ENCODE data around the gene MIPOL1. TPM values are rescaled to one million over a fixed set of nuclear protein-coding genes. Genes with fewer than 3 reads are reported as not detected.
"Not testable (repeated sequence)": the region's sequence is repeated elsewhere in the genome, so short reads cannot be mapped to it uniquely, and the experiment has no call there.

MIPOL1 gene
- total and polyA plus RNA-seq, 9 donors = 5.0 to 29.5 (median 20.5) TPM

DNA sequence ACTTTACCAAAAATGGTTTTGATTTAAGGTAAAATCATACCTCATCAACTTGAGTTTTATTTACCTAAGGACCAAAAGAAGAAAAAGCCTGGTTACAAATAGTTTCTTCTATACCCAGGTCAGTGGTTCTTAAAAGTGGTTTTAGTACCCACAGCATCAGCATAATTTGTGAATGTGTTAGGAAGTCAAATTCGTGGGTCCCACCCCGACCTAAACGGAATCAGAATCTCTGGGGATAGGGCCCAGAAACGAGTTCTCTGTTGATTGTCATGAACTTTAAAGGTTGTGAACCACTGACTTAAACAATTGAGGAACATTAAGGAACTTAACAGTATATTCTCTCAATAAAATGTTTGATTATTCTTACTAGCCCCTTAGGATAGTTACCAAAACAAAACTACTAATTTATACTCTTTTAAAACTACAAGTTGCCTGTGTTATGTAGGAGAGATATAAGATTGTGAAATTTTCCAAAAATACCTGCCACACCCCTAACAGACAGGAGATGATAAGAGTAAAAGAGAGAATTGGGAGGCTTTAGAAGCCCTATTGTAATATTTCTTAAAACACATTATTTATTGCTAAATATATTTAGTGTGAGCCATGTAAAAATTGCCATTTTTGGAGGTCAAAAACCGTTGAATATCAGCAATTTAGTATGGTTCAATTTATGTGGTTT, 24.7 kb upstream of the MIPOL1 start:
- no peak for DNase-seq
- peak overlapping the region; percentile 86 for H3K4me3 ChIP-seq
- no peaks in the 10 kb centered on the region for H3K4me1 ChIP-seq (ENCODE audit: insufficient read depth)
- peak overlapping the region in 1 of 2 donors; percentile 93 for H3K27ac ChIP-seq
- no peaks in the 10 kb centered on the region for H3K27me3 ChIP-seq
- H3K36me3 ChIP-seq = no peaks in the 10 kb centered on the region
- intact Hi-C loops (cut with DNase I) = no loop called here
- TF ChIP-seq POLR2A (IDR thresholded peaks at IDR 0.05) (no peak), EP300 (IDR thresholded peaks at IDR 0.05) (no peak)
- TF ChIP-seq, protein P1, sequence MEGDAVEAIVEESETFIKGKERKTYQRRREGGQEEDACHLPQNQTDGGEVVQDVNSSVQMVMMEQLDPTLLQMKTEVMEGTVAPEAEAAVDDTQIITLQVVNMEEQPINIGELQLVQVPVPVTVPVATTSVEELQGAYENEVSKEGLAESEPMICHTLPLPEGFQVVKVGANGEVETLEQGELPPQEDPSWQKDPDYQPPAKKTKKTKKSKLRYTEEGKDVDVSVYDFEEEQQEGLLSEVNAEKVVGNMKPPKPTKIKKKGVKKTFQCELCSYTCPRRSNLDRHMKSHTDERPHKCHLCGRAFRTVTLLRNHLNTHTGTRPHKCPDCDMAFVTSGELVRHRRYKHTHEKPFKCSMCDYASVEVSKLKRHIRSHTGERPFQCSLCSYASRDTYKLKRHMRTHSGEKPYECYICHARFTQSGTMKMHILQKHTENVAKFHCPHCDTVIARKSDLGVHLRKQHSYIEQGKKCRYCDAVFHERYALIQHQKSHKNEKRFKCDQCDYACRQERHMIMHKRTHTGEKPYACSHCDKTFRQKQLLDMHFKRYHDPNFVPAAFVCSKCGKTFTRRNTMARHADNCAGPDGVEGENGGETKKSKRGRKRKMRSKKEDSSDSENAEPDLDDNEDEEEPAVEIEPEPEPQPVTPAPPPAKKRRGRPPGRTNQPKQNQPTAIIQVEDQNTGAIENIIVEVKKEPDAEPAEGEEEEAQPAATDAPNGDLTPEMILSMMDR (IDR thresholded peaks at IDR 0.05) = no peak
- no peaks in the 10 kb centered on the region for H3K9me3 ChIP-seq
- 67 to 77% (median 74%) methylated on average over 5 of the region's 5 CpGs for WGBS, 3 donors

DNA sequence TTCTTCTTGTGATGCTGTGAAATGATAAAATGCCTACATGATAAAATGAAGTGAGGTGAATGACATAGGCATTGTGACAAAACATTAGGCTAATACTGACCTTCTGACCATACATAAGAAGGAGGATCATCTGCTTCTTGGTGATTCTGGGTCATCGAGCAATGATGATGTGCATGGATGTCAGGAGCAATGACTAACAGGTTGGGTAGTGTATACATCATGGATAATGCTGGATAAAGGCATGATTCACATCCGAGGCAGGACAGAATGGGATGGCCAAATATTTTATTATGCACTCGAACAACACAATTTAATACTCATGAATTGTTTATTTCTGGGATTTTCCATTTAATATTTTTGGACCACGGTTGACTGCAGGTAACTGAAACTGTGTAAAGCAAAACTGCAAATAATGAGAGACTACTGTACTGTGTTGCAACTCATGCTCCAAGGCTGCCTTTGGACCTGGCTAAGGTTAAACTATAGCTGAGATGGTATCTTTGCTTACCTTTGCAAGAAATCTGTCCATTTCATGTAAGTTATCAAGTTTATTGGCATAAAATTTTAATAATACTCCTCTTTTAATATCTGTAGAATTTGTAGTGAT, 17.7 kb upstream of the MIPOL1 start:
- no peaks in the 10 kb centered on the region for H3K9me3 ChIP-seq
- no peak overlapping the region for H3K27ac ChIP-seq
- DNase-seq = no peak
- H3K36me3 ChIP-seq = no peaks in the 10 kb centered on the region
- H3K27me3 ChIP-seq = no peaks in the 10 kb centered on the region
- 82 to 91% (median 86%) methylated on average over 4 of the region's 4 CpGs for WGBS, 3 donors
- H3K4me1 ChIP-seq (ENCODE audit: insufficient read depth) = no peaks in the 10 kb centered on the region
- intact Hi-C loops (cut with DNase I) = no loop called here
- TF ChIP-seq EP300 (IDR thresholded peaks at IDR 0.05) = no peak
- no peak for TF ChIP-seq POLR2A (IDR thresholded peaks at IDR 0.05)
- TF ChIP-seq, protein P1 (IDR thresholded peaks at IDR 0.05) = no peak
- no peak overlapping the region for H3K4me3 ChIP-seq

DNA sequence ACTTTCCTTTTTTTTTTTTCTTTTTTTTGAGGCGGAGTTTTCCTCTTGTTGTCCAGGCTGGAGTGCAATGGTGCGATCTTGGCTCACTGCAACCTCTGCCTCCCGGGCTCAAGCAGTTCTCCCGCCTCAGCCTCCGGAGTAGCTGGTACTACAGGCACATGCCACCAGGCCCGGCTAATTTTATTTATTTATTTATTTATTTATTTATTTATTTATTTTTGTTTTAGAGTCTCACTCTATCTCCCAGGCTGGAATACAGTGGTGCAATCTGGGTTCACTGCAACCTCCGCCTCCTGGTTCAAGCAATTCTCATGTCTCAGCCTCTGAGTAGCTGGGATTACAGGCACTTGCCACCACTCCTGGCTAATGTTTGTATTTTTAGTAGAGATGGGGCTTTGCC, 16.9 kb upstream of the MIPOL1 start:
- H3K4me3 ChIP-seq; H3K27ac ChIP-seq; H3K4me1 ChIP-seq (ENCODE audit: insufficient read depth); intact Hi-C loops (cut with DNase I); H3K9me3 ChIP-seq; H3K27me3 ChIP-seq; DNase-seq; H3K36me3 ChIP-seq: not testable (repeated sequence)
- 92 to 96% (median 95%) methylated on average over 7 of the region's 7 CpGs for WGBS, 3 donors

DNA sequence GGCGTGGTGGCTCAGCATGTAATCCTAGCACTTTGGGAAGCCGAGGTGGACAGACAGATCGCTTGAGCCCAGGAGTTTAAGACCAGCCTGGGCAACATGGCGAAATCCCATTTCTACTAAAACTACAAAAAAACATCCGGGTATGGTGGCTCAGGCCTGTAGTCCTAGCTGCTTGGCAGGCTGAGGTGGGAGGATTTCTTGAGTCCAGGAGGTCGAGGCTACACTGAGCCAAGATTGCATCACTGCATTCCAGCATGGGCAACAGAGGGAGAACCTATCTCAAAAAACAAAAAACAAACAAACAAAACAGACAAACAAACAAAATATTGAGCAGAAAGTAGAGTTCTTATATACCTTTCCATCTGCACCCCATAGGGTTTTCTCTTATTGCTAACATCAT, 16.3 kb upstream of the MIPOL1 start:
- no peaks in the 10 kb centered on the region for H3K27me3 ChIP-seq
- DNase-seq = no peak
- intact Hi-C loops (cut with DNase I) = no loop called here
- WGBS, 3 donors = 73 to 84% (median 83%) methylated on average over 6 of the region's 6 CpGs
- TF ChIP-seq, protein P1 (IDR thresholded peaks at IDR 0.05) = no peak
- TF ChIP-seq EP300 (IDR thresholded peaks at IDR 0.05) = no peak
- no peak for TF ChIP-seq POLR2A (IDR thresholded peaks at IDR 0.05)
- H3K27ac ChIP-seq = no peak overlapping the region
- no peaks in the 10 kb centered on the region for H3K36me3 ChIP-seq
- H3K9me3 ChIP-seq = no peaks in the 10 kb centered on the region
- no peaks in the 10 kb centered on the region for H3K4me1 ChIP-seq (ENCODE audit: insufficient read depth)
- no peak overlapping the region for H3K4me3 ChIP-seq

DNA sequence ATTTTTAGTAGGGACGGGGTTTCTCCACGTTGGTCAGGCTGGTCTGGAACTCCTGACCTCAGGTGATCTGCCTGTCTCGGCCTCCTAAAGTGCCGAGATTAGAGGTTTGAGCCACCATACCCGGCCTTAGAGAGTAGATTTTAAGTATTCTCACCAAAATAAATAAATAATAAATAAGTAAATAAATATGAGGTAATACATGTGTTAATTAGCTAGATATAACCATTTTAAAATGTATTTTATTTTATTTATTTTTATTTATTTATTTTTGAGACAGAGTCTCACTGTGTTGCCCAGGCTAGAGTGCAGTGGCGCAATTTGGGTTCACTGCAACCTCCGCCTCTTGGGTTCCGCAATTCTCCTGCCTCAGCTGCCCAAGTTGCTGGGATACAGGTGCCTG, 13.2 kb upstream of the MIPOL1 start:
- H3K4me3 ChIP-seq; intact Hi-C loops (cut with DNase I); H3K4me1 ChIP-seq (ENCODE audit: insufficient read depth); DNase-seq; H3K27ac ChIP-seq; H3K9me3 ChIP-seq; H3K36me3 ChIP-seq; H3K27me3 ChIP-seq: not testable (repeated sequence)
- WGBS, 3 donors = 83 to 88% (median 86%) methylated on average over 8 of the region's 8 CpGs

All from ovary (tissue), 9 donors.